Erythroblast (primary cell): ENCODE results near the gene KRTAP10-10.
"Not testable (repeated sequence)": the region's sequence is repeated elsewhere in the genome, so short reads cannot be mapped to it uniquely, and the experiment has no call there.

Experiments
- DNase-seq, 2 experiments: peaks; one replicate each; lab custom pipeline; 2025; lab: John Stamatoyannopoulos, UW
- GATA1 ChIP-seq: IDR thresholded peaks from 2 replicates; pipeline ENCODE4 v1.6.1; 2011; ENCODE audit warnings: low read depth, mild to moderate bottlenecking, control low read depth, low read length, moderate library complexity
- POLR2A ChIP-seq: IDR thresholded peaks from 2 replicates; pipeline ENCODE4 v1.6.1; 2011; ENCODE audit warnings: mild to moderate bottlenecking, low read length

Gene KRTAP10-10

GRCh38 chr21:44658913-44659595 is 21.9 kb downstream of the KRTAP10-10 start:
- no peak for TF ChIP-seq GATA1
- no peak for TF ChIP-seq POLR2A
- DNase-seq = no peak

- DNase-seq = not testable (repeated sequence)
Measured at GRCh38 chr21:44661567-44661966, 24.4 kb downstream of the KRTAP10-10 start.

GRCh38 chr21:44664691-44665090 is 27.5 kb downstream of the KRTAP10-10 start:
- TF ChIP-seq GATA1 = no peak
- no peak for TF ChIP-seq POLR2A
- no peak for DNase-seq

- no peak for DNase-seq
- TF ChIP-seq POLR2A (no peak), GATA1 (no peak)
Measured at GRCh38 chr21:44666401-44667320, 29.5 kb downstream of the KRTAP10-10 start, which contains the start of gene KRTAP12-2. KRTAP12-2 (minus strand) TSS chr21:44666927; CDS start chr21:44666886, 41 bp downstream.

GRCh38 chr21:44667612-44668011 is 30.5 kb downstream of the KRTAP10-10 start:
- no peak for DNase-seq
- TF ChIP-seq GATA1 (no peak), POLR2A (no peak)

- no peak for DNase-seq
- no peak for TF ChIP-seq GATA1
- no peak for TF ChIP-seq POLR2A
Measured at GRCh38 chr21:44670642-44671432, 33.7 kb downstream of the KRTAP10-10 start.

- TF ChIP-seq GATA1 (no peak), POLR2A (no peak)
- no peak for DNase-seq
Measured at GRCh38 chr21:44671911-44672310, 34.8 kb downstream of the KRTAP10-10 start.

GRCh38 chr21:44677881-44678280 is 40.7 kb downstream of the KRTAP10-10 start:
- TF ChIP-seq GATA1 (no peak), POLR2A (no peak)
- no peak for DNase-seq

- TF ChIP-seq POLR2A (no peak), GATA1 (no peak)
Measured at GRCh38 chr21:44681152-44681551, 44.0 kb downstream of the KRTAP10-10 start.

GRCh38 chr21:44681861-44682579 is 44.9 kb downstream of the KRTAP10-10 start, which contains the start of gene KRTAP12-1:
KRTAP12-1 (minus strand) TSS chr21:44682163; CDS start chr21:44682123, 40 bp downstream.
- TF ChIP-seq GATA1 (no peak), POLR2A (no peak)
- DNase-seq = no peak

More at GRCh38 chr21:44681152-44681551, 44.0 kb downstream of the KRTAP10-10 start:
- DNase-seq = no peak

- TF ChIP-seq POLR2A = no peak
- no peak for TF ChIP-seq GATA1
- peak in 1 of 2 experiments; percentile 7 for DNase-seq
Measured at GRCh38 chr21:44682580-44683151, 45.5 kb downstream of the KRTAP10-10 start.

- DNase-seq = no peak
- TF ChIP-seq POLR2A = no peak
- TF ChIP-seq GATA1 = no peak
Measured at GRCh38 chr21:44684077-44684476, 46.9 kb downstream of the KRTAP10-10 start.

- no peak for DNase-seq
- TF ChIP-seq POLR2A = no peak
- TF ChIP-seq GATA1 = no peak
Measured at GRCh38 chr21:44684483-44684882, 47.3 kb downstream of the KRTAP10-10 start.

GRCh38 chr21:44685050-44685449 is 47.9 kb downstream of the KRTAP10-10 start:
- DNase-seq = not testable (repeated sequence)
